ENCODE measurements around the gene C11orf68. TPM values are rescaled to one million over a fixed set of nuclear protein-coding genes. Genes with fewer than 3 reads are reported as not detected.

C11orf68 gene
- total and polyA plus RNA-seq, 9 of the 15 experiments (the other 6 are each of a cell fraction or from before 2014, with no cell fraction given) = 3.6 to 35.9 (median 12.8) TPM

DNA sequence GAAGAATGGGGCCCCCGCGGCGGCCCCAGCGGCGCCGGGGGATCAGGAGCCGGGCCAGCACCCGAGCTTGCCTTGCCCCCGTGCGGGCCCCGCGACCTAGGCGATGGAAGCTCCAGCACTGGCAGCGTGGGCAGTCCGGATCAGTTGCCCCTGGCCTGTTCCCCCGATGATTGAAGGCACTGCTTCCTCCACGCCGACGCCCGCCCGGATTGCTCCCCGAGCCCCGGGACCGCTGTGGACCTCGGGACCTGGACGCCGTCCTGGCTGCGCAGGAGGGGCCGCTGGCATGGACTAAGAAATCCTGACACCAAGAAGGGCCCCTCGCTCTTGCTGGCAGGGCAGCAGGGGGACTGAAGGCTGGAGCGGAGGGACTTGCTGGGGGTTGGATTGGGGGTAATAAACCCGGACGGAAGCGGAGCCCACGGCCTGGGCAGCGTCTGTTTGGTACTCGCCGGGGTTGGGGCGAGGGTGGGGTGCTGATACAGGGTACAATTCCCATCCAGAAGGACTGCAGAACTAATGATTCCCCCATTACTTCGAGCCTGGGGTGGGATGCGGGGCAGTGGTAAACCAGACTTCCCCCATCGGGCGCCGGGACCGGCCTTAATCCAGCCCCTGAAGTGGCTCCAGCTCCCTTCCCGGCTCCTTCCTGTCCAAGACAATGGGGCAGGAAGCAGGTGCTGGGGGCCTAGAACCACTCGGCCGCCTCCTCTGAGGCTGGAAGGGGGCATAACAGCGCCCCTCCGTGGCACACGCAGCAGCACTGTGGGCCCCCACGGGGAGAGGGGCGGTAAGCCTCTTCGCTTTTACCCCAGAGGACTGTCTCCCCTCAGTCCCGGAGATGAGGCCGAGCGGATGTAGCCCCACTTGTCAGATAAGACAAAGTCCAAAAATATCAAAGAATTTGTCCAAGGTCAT lies 27.4 kb downstream of the C11orf68 start (continued):
- no peak for TF ChIP-seq U2AF1 (optimal IDR thresholded peaks at IDR 0.05; ENCODE audit: low read depth, low read length)
- TF ChIP-seq TOE1 (IDR thresholded peaks at IDR 0.05; ENCODE audit: borderline replicate concordance) = peak; percentile 41; the same call in 1 of the 2 replicates
- no peak for TF ChIP-seq TOE1 (CRISPR knock-in tag; IDR thresholded peaks at IDR 0.05; ENCODE audit: borderline replicate concordance, low read depth)
- TF ChIP-seq, protein P1, sequence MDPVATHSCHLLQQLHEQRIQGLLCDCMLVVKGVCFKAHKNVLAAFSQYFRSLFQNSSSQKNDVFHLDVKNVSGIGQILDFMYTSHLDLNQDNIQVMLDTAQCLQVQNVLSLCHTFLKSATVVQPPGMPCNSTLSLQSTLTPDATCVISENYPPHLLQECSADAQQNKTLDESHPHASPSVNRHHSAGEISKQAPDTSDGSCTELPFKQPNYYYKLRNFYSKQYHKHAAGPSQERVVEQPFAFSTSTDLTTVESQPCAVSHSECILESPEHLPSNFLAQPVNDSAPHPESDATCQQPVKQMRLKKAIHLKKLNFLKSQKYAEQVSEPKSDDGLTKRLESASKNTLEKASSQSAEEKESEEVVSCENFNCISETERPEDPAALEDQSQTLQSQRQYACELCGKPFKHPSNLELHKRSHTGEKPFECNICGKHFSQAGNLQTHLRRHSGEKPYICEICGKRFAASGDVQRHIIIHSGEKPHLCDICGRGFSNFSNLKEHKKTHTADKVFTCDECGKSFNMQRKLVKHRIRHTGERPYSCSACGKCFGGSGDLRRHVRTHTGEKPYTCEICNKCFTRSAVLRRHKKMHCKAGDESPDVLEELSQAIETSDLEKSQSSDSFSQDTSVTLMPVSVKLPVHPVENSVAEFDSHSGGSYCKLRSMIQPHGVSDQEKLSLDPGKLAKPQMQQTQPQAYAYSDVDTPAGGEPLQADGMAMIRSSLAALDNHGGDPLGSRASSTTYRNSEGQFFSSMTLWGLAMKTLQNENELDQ (CRISPR knock-in tag; IDR thresholded peaks at IDR 0.05; ENCODE audit: borderline replicate concordance) = 0 out of 2 replicates have a peak, but pooled peaks have one; percentile 45
- TF ChIP-seq, protein P2, sequence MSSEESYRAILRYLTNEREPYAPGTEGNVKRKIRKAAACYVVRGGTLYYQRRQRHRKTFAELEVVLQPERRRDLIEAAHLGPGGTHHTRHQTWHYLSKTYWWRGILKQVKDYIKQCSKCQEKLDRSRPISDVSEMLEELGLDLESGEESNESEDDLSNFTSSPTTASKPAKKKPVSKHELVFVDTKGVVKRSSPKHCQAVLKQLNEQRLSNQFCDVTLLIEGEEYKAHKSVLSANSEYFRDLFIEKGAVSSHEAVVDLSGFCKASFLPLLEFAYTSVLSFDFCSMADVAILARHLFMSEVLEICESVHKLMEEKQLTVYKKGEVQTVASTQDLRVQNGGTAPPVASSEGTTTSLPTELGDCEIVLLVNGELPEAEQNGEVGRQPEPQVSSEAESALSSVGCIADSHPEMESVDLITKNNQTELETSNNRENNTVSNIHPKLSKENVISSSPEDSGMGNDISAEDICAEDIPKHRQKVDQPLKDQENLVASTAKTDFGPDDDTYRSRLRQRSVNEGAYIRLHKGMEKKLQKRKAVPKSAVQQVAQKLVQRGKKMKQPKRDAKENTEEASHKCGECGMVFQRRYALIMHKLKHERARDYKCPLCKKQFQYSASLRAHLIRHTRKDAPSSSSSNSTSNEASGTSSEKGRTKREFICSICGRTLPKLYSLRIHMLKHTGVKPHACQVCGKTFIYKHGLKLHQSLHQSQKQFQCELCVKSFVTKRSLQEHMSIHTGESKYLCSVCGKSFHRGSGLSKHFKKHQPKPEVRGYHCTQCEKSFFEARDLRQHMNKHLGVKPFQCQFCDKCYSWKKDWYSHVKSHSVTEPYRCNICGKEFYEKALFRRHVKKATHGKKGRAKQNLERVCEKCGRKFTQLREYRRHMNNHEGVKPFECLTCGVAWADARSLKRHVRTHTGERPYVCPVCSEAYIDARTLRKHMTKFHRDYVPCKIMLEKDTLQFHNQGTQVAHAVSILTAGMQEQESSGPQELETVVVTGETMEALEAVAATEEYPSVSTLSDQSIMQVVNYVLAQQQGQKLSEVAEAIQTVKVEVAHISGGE (CRISPR knock-in tag; IDR thresholded peaks at IDR 0.05) = no peak
- no peak for TF ChIP-seq COPS2 (conservative IDR thresholded peaks at IDR 0.05)
- TF ChIP-seq, protein P3, sequence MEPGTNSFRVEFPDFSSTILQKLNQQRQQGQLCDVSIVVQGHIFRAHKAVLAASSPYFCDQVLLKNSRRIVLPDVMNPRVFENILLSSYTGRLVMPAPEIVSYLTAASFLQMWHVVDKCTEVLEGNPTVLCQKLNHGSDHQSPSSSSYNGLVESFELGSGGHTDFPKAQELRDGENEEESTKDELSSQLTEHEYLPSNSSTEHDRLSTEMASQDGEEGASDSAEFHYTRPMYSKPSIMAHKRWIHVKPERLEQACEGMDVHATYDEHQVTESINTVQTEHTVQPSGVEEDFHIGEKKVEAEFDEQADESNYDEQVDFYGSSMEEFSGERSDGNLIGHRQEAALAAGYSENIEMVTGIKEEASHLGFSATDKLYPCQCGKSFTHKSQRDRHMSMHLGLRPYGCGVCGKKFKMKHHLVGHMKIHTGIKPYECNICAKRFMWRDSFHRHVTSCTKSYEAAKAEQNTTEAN (CRISPR knock-in tag; IDR thresholded peaks at IDR 0.05) = peak; percentile 12; the same call in 1 of the 2 replicates
- TF ChIP-seq BCOR (IDR thresholded peaks at IDR 0.05) = no peak
- TF ChIP-seq CAMTA2 (CRISPR knock-in tag; conservative IDR thresholded peaks at IDR 0.05) = 0 out of 2 replicates have a peak, but pooled peaks have one; percentile 57
- TF ChIP-seq SMAD3 (CRISPR knock-in tag; conservative IDR thresholded peaks at IDR 0.05) = no peak
- TF ChIP-seq RBM22 (IDR thresholded peaks at IDR 0.05; ENCODE audit: low read depth, low read length, poor library complexity, severe bottlenecking) = peak; percentile 77
- 0 out of 2 replicates have a peak, but pooled peaks have one; percentile 58 for TF ChIP-seq TAF15 (IDR thresholded peaks at IDR 0.05; ENCODE audit: low read depth, low read length)
- 0 out of 2 replicates have a peak, but pooled peaks have one; percentile 2 for TF ChIP-seq RHOXF2B (CRISPR knock-in tag; conservative IDR thresholded peaks at IDR 0.05)
- TF ChIP-seq, protein P4, sequence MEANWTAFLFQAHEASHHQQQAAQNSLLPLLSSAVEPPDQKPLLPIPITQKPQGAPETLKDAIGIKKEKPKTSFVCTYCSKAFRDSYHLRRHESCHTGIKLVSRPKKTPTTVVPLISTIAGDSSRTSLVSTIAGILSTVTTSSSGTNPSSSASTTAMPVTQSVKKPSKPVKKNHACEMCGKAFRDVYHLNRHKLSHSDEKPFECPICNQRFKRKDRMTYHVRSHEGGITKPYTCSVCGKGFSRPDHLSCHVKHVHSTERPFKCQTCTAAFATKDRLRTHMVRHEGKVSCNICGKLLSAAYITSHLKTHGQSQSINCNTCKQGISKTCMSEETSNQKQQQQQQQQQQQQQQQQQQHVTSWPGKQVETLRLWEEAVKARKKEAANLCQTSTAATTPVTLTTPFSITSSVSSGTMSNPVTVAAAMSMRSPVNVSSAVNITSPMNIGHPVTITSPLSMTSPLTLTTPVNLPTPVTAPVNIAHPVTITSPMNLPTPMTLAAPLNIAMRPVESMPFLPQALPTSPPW (CRISPR knock-in tag; IDR thresholded peaks at IDR 0.05) = peak; percentile 73
- peak; percentile 44 for TF ChIP-seq CBX1 (IDR thresholded peaks at IDR 0.05; ENCODE audit: low read depth)
- TF ChIP-seq KDM1A (IDR thresholded peaks at IDR 0.05) = 0 out of 4 replicates have a peak, but pooled peaks of 1 of the 2 experiments have one; percentile 17
- peak; percentile 67; the same call in 1 of the 2 replicates for TF ChIP-seq TGIF2 (CRISPR knock-in tag; IDR thresholded peaks at IDR 0.05)
